Peyer's patch (tissue), 4 donors: ENCODE results near the gene AMZ2. TPM values are rescaled to one million over a fixed set of nuclear protein-coding genes. Genes with fewer than 3 reads are reported as not detected.
A peak's percentile ranks its signal among the peaks of the same experiment; 100 is the strongest.

Experiments
- DNase-seq, 3 donors: peaks; one replicate each; pipeline ENCODE4 v3.0.0-alpha.2; 2017 to 2019
- H3K27ac ChIP-seq, 4 donors: fragments of 200-600 bp; sonication (generic); one replicate each; pipeline ENCODE4 v1.5.1; 2016 to 2019
- H3K27me3 ChIP-seq, 2 donors: fragments of 200-600 bp; sonication (generic); one replicate each; pipeline ENCODE4 v1.5.1; 2019
- H3K36me3 ChIP-seq, 3 donors: fragments of 200-600 bp; sonication (generic); one replicate each; pipeline ENCODE4 v1.5.1; 2016 to 2019
- H3K4me1 ChIP-seq, 4 donors: fragments of 200-600 bp; sonication (generic); one replicate each; pipeline ENCODE4 v1.5.1; 2016 to 2019
- H3K4me3 ChIP-seq, 4 donors: fragments of 200-600 bp; sonication (generic); 1 replicate in 3 of 4; 2 replicates in 1 of 4; pipeline ENCODE4 v1.5.1; 2016 to 2019; ENCODE audit warnings: mild to moderate bottlenecking in 1 of 4
- H3K9me3 ChIP-seq, 4 donors: fragments of 200-600 bp; sonication (generic); one replicate each; pipeline ENCODE4 v1.5.1; 2016 to 2019; ENCODE audit warnings: mild to moderate bottlenecking in 1 of 4
- CTCF ChIP-seq, 6 experiments: fragments of 450-650 bp in 4 of 6; fragments of 200-600 bp in 2 of 6; sonication (generic) in 1 of 6; IDR thresholded peaks; one replicate each; pipeline ENCODE4 v1.5.1; 2017 to 2019; ENCODE audit warnings: antibody characterized with exemption in 6 of 6, mild to moderate bottlenecking in 3 of 6, moderate library complexity in 1 of 6
- POLR2A ChIP-seq, 2 donors: fragments of 450-650 bp; IDR thresholded peaks; one replicate each; pipeline ENCODE4 v1.5.1; 2017; ENCODE audit warnings: antibody characterized with exemption in 2 of 2, mild to moderate bottlenecking in 2 of 2, moderate library complexity in 2 of 2
- total RNA-seq, 4 donors: library from RNA; depleted of rRNA; stranded (reverse); fragments of >200 nt; gene quantifications; one replicate each; pipeline ENCODE4 v1.1.0, GENCODE V29; 2016

Gene AMZ2
- total RNA-seq, 4 donors from 2014 or later, result 18.0 to 38.8 (median 31.2) TPM

- Histone ChIP-seq H3K9me3 (no peaks in the 10 kb centered on the region), H3K4me1 (peaks cover 0 to 29% (median 16%) of the 10 kb centered on the region in 4 donors), H3K27ac (no peak overlapping the region), H3K36me3 (no peaks in the 10 kb centered on the region), H3K4me3 (no peak overlapping the region), H3K27me3 (peaks cover 0 to 26% of the 10 kb centered on the region in 2 donors)
- no peak for DNase-seq
- TF ChIP-seq CTCF (IDR thresholded peaks at IDR 0.05), result no peak
- TF ChIP-seq POLR2A (IDR thresholded peaks at IDR 0.05), result no peak
Measured at GRCh38 chr17:68293490-68294195, 45.8 kb downstream of the AMZ2 start.

GRCh38 chr17:68294196-68294555 lies 46.3 kb downstream of the AMZ2 start:
- peaks cover 0 to 29% (median 14%) of the 10 kb centered on the region in 4 donors for H3K4me1 ChIP-seq
- no peak overlapping the region for H3K27ac ChIP-seq
- no peak for DNase-seq
- H3K9me3 ChIP-seq, result no peaks in the 10 kb centered on the region
- no peaks in the 10 kb centered on the region for H3K36me3 ChIP-seq
- TF ChIP-seq POLR2A (IDR thresholded peaks at IDR 0.05) (no peak), CTCF (IDR thresholded peaks at IDR 0.05) (no peak)
- H3K4me3 ChIP-seq, result no peak overlapping the region
- peaks cover 0 to 26% of the 10 kb centered on the region in 2 donors for H3K27me3 ChIP-seq

GRCh38 chr17:68294617-68295016 lies 46.8 kb downstream of the AMZ2 start:
- DNase-seq, result no peak
- Histone ChIP-seq H3K27me3 (peaks cover 0 to 26% of the 10 kb centered on the region in 2 donors), H3K9me3 (no peaks in the 10 kb centered on the region), H3K4me3 (no peak overlapping the region), H3K4me1 (peaks cover 0 to 29% (median 11%) of the 10 kb centered on the region in 4 donors), H3K27ac (no peak overlapping the region), H3K36me3 (no peaks in the 10 kb centered on the region)
- no peak for TF ChIP-seq POLR2A (IDR thresholded peaks at IDR 0.05)
- TF ChIP-seq CTCF (IDR thresholded peaks at IDR 0.05), result no peak

- no peak overlapping the region for H3K4me3 ChIP-seq
- H3K36me3 ChIP-seq, result no peaks in the 10 kb centered on the region
- DNase-seq, result no peak
- no peak overlapping the region for H3K27ac ChIP-seq
- peaks cover 0 to 27% (median 8%) of the 10 kb centered on the region in 4 donors for H3K4me1 ChIP-seq
- no peaks in the 10 kb centered on the region for H3K9me3 ChIP-seq
- no peak for TF ChIP-seq POLR2A (IDR thresholded peaks at IDR 0.05)
- no peak for TF ChIP-seq CTCF (IDR thresholded peaks at IDR 0.05)
- H3K27me3 ChIP-seq, result peaks cover 0 to 26% of the 10 kb centered on the region in 2 donors
Measured at GRCh38 chr17:68295086-68295485, 47.2 kb downstream of the AMZ2 start.

- DNase-seq, result peak in 2 of 3 donors; percentile 86 to 90
- H3K27me3 ChIP-seq, result peaks cover 0 to 16% of the 10 kb centered on the region in 2 donors
- peak in 1 of 2 donors; percentile 22 for TF ChIP-seq POLR2A (IDR thresholded peaks at IDR 0.05)
- TF ChIP-seq CTCF (IDR thresholded peaks at IDR 0.05), result no peak
Measured at GRCh38 chr17:68296217-68297191, 48.7 kb downstream of the AMZ2 start.

More at GRCh38 chr17:68296217-68297191, 48.7 kb downstream of the AMZ2 start:
- Histone ChIP-seq H3K36me3 (no peaks in the 10 kb centered on the region), H3K9me3 (no peaks in the 10 kb centered on the region), H3K4me1 (peaks cover 0 to 14% (median 2%) of the 10 kb centered on the region in 4 donors), H3K4me3 (no peak overlapping the region), H3K27ac (peak overlapping the region; percentile 48 to 72 (median 52))
